Measurements from ENCODE around the gene TMEM121B.

GRCh38 chr22:17137861-17138425 lies 16.8 kb upstream of the TMEM121B start:
- TF ChIP-seq CTCF (IDR thresholded peaks at IDR 0.05) (no peak), POLR2A (IDR thresholded peaks at IDR 0.05) (no peak)

All from uterus (tissue), 2 donors.